ENCODE measurements around the gene LIMCH1.

LIMCH1 gene

DNA sequence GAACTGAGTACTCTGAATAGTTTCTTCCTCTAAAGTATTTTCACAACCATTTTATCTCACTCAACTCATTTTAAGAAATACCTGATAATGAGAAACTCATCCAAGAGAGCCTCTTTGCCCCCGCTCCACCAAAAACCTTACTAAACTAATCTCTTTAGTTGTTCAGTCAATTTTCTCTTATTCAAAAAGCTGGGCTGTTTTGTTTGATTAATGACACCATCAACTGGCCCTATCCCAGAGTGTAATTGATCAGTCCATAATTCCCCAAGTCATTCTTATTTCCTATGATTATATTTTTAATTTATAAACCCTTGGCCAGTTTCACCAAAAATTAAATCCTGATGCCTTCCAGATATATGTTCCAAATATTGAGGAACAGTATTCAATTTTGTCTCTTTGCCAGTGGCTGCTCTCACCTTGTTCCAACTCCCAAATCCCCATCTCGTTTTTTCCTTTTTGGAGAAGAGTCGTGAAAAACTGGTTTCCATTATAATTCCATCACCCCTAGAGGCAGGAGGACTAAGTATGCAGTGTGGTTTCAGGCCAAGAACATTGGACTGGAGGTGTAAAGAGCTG lies 10.4 kb downstream of the LIMCH1 start:
- Histone ChIP-seq H3K56ac (ENCODE audit: low read length) (no peak overlapping the region), H3K27me3 (ENCODE audit: insufficient read depth, low read length, poor library complexity) (no peaks in the 10 kb centered on the region), H3K4me3 (ENCODE audit: low read length) (no peak overlapping the region), H3K36me3 (ENCODE audit: control insufficient read depth, insufficient read depth, low read length) (no peaks in the 10 kb centered on the region), H3K9ac (ENCODE audit: low read length) (no peak overlapping the region), H3K4me2 (ENCODE audit: low read length) (no peak overlapping the region), H3K23ac (ENCODE audit: low read length) (no peak overlapping the region), H3K18ac (ENCODE audit: low read length) (no peak overlapping the region), H3K27ac (ENCODE audit: low read depth, low read length) (no peak overlapping the region), H4K8ac (ENCODE audit: low read depth, low read length) (no peak overlapping the region), H3K4ac (ENCODE audit: low read depth, low read length) (no peak overlapping the region), H2BK120ac (ENCODE audit: low read depth, low read length) (no peak overlapping the region), H2BK15ac (replicated peaks; ENCODE audit: low read depth) (no peak overlapping the region), H3K79me2 (ENCODE audit: control insufficient read depth, insufficient read depth, low read length) (no peaks in the 10 kb centered on the region), H2AK5ac (ENCODE audit: low read length) (no peak overlapping the region), H2BK5ac (ENCODE audit: low read length) (no peak overlapping the region), H3K4me1 (ENCODE audit: control insufficient read depth, low read depth, low read length) (no peaks in the 10 kb centered on the region), H4K5ac (ENCODE audit: low read length) (no peak overlapping the region), H3K79me1 (ENCODE audit: low read length) (no peaks in the 10 kb centered on the region)
- WGBS (ENCODE audit: extremely low coverage, insufficient coverage, low lambda C conversion rate) = no CpG with 5 or more reads among the region's 3 CpGs
- no peak for DNase-seq

DNA sequence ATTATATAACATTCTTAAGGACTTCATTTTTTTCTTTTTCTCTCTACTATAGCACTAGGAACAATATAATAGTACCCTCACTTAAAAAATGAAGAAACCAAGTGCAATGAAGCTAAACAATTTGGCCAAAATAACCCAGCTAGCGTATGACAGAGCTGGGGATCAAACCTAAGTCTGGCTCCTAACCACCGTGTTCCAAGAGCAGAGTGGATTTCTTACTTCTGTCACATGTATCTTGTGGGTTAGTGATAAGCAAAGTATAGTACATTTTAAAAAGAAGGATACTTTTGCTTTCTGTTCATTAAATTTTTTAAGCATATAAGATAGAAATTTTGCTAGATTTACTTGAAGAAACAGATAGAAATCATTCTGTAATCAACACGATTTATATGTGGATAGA lies 11.5 kb downstream of the LIMCH1 start:
- Histone ChIP-seq H3K27ac (ENCODE audit: low read depth, low read length) (no peak overlapping the region), H3K79me2 (ENCODE audit: control insufficient read depth, insufficient read depth, low read length) (no peaks in the 10 kb centered on the region), H3K18ac (ENCODE audit: low read length) (no peak overlapping the region), H3K4me1 (ENCODE audit: control insufficient read depth, low read depth, low read length) (no peaks in the 10 kb centered on the region), H3K9ac (ENCODE audit: low read length) (no peak overlapping the region), H2AK5ac (ENCODE audit: low read length) (no peak overlapping the region), H2BK15ac (replicated peaks; ENCODE audit: low read depth) (no peak overlapping the region), H2BK5ac (ENCODE audit: low read length) (no peak overlapping the region), H3K27me3 (ENCODE audit: insufficient read depth, low read length, poor library complexity) (no peaks in the 10 kb centered on the region), H3K56ac (ENCODE audit: low read length) (no peak overlapping the region), H3K79me1 (ENCODE audit: low read length) (no peaks in the 10 kb centered on the region), H3K36me3 (ENCODE audit: control insufficient read depth, insufficient read depth, low read length) (no peaks in the 10 kb centered on the region), H3K4ac (ENCODE audit: low read depth, low read length) (no peak overlapping the region), H4K8ac (ENCODE audit: low read depth, low read length) (no peak overlapping the region), H2BK120ac (ENCODE audit: low read depth, low read length) (no peak overlapping the region), H4K5ac (ENCODE audit: low read length) (no peak overlapping the region), H3K4me3 (ENCODE audit: low read length) (no peak overlapping the region), H3K4me2 (ENCODE audit: low read length) (no peak overlapping the region), H3K23ac (ENCODE audit: low read length) (no peak overlapping the region)
- WGBS (ENCODE audit: extremely low coverage, insufficient coverage, low lambda C conversion rate) = no CpG with 5 or more reads among the region's 3 CpGs
- DNase-seq = no peak

GRCh38 chr4:41550308-41550707 lies 12.4 kb downstream of the LIMCH1 start:
- H3K79me2 ChIP-seq (ENCODE audit: control insufficient read depth, insufficient read depth, low read length) = no peaks in the 10 kb centered on the region
- H3K79me1 ChIP-seq (ENCODE audit: low read length) = no peaks in the 10 kb centered on the region
- no peak overlapping the region for H3K4me2 ChIP-seq (ENCODE audit: low read length)
- no peak overlapping the region for H4K5ac ChIP-seq (ENCODE audit: low read length)
- H3K36me3 ChIP-seq (ENCODE audit: control insufficient read depth, insufficient read depth, low read length) = no peaks in the 10 kb centered on the region
- no peaks in the 10 kb centered on the region for H3K27me3 ChIP-seq (ENCODE audit: insufficient read depth, low read length, poor library complexity)
- H3K9ac ChIP-seq (ENCODE audit: low read length) = no peak overlapping the region
- H3K27ac ChIP-seq (ENCODE audit: low read depth, low read length) = no peak overlapping the region
- no peak overlapping the region for H3K4me3 ChIP-seq (ENCODE audit: low read length)
- no peak overlapping the region for H3K4ac ChIP-seq (ENCODE audit: low read depth, low read length)
- H2AK5ac ChIP-seq (ENCODE audit: low read length) = no peak overlapping the region
- no peak overlapping the region for H3K56ac ChIP-seq (ENCODE audit: low read length)
- H2BK120ac ChIP-seq (ENCODE audit: low read depth, low read length) = no peak overlapping the region
- H3K18ac ChIP-seq (ENCODE audit: low read length) = no peak overlapping the region
- no peak for DNase-seq
- H4K8ac ChIP-seq (ENCODE audit: low read depth, low read length) = no peak overlapping the region
- no peak overlapping the region for H3K23ac ChIP-seq (ENCODE audit: low read length)
- no peak overlapping the region for H2BK15ac ChIP-seq (replicated peaks; ENCODE audit: low read depth)
- H2BK5ac ChIP-seq (ENCODE audit: low read length) = no peak overlapping the region
- H3K4me1 ChIP-seq (ENCODE audit: control insufficient read depth, low read depth, low read length) = no peaks in the 10 kb centered on the region

- Histone ChIP-seq H3K79me2 (ENCODE audit: control insufficient read depth, insufficient read depth, low read length) (no peaks in the 10 kb centered on the region), H2BK120ac (ENCODE audit: low read depth, low read length) (no peak overlapping the region), H3K27ac (ENCODE audit: low read depth, low read length) (no peak overlapping the region), H3K4ac (ENCODE audit: low read depth, low read length) (no peak overlapping the region), H3K56ac (ENCODE audit: low read length) (no peak overlapping the region), H3K79me1 (ENCODE audit: low read length) (no peaks in the 10 kb centered on the region), H4K5ac (ENCODE audit: low read length) (no peak overlapping the region), H2BK5ac (ENCODE audit: low read length) (no peak overlapping the region), H3K27me3 (ENCODE audit: insufficient read depth, low read length, poor library complexity) (no peaks in the 10 kb centered on the region), H2AK5ac (ENCODE audit: low read length) (no peak overlapping the region), H3K18ac (ENCODE audit: low read length) (no peak overlapping the region), H3K4me1 (ENCODE audit: control insufficient read depth, low read depth, low read length) (no peaks in the 10 kb centered on the region), H3K23ac (ENCODE audit: low read length) (no peak overlapping the region), H3K36me3 (ENCODE audit: control insufficient read depth, insufficient read depth, low read length) (no peaks in the 10 kb centered on the region), H2BK15ac (replicated peaks; ENCODE audit: low read depth) (no peak overlapping the region), H4K8ac (ENCODE audit: low read depth, low read length) (no peak overlapping the region), H3K4me3 (ENCODE audit: low read length) (no peak overlapping the region), H3K4me2 (ENCODE audit: low read length) (no peak overlapping the region), H3K9ac (ENCODE audit: low read length) (no peak overlapping the region)
- no CpG with 5 or more reads among the region's 2 CpGs for WGBS (ENCODE audit: extremely low coverage, insufficient coverage, low lambda C conversion rate)
- DNase-seq = no peak
Observed at GRCh38 chr4:41551536-41551935, 13.6 kb downstream of the LIMCH1 start.

- no peak overlapping the region for H3K4me2 ChIP-seq (ENCODE audit: low read length)
- no peak for DNase-seq
- no peak overlapping the region for H4K5ac ChIP-seq (ENCODE audit: low read length)
- H3K79me1 ChIP-seq (ENCODE audit: low read length) = no peaks in the 10 kb centered on the region
- no peak overlapping the region for H3K9ac ChIP-seq (ENCODE audit: low read length)
- WGBS (ENCODE audit: extremely low coverage, insufficient coverage, low lambda C conversion rate) = no CpG with 5 or more reads among the region's 4 CpGs
- no peak overlapping the region for H2BK5ac ChIP-seq (ENCODE audit: low read length)
- H3K36me3 ChIP-seq (ENCODE audit: control insufficient read depth, insufficient read depth, low read length) = no peaks in the 10 kb centered on the region
- no peaks in the 10 kb centered on the region for H3K27me3 ChIP-seq (ENCODE audit: insufficient read depth, low read length, poor library complexity)
- H3K18ac ChIP-seq (ENCODE audit: low read length) = no peak overlapping the region
- no peak overlapping the region for H3K4me3 ChIP-seq (ENCODE audit: low read length)
- H3K56ac ChIP-seq (ENCODE audit: low read length) = no peak overlapping the region
- H3K4me1 ChIP-seq (ENCODE audit: control insufficient read depth, low read depth, low read length) = peaks cover 2% of the 10 kb centered on the region
- H2BK120ac ChIP-seq (ENCODE audit: low read depth, low read length) = no peak overlapping the region
- H3K23ac ChIP-seq (ENCODE audit: low read length) = no peak overlapping the region
- no peak overlapping the region for H3K4ac ChIP-seq (ENCODE audit: low read depth, low read length)
- no peak overlapping the region for H2BK15ac ChIP-seq (replicated peaks; ENCODE audit: low read depth)
- H3K79me2 ChIP-seq (ENCODE audit: control insufficient read depth, insufficient read depth, low read length) = no peaks in the 10 kb centered on the region
- H2AK5ac ChIP-seq (ENCODE audit: low read length) = no peak overlapping the region
- no peak overlapping the region for H3K27ac ChIP-seq (ENCODE audit: low read depth, low read length)
- H4K8ac ChIP-seq (ENCODE audit: low read depth, low read length) = no peak overlapping the region
Observed at GRCh38 chr4:41554905-41555304, 16.9 kb downstream of the LIMCH1 start.

GRCh38 chr4:41556526-41556925 lies 18.6 kb downstream of the LIMCH1 start:
- no peak overlapping the region for H2AK5ac ChIP-seq (ENCODE audit: low read length)
- H2BK15ac ChIP-seq (replicated peaks; ENCODE audit: low read depth) = no peak overlapping the region
- H3K4me2 ChIP-seq (ENCODE audit: low read length) = no peak overlapping the region
- H3K27ac ChIP-seq (ENCODE audit: low read depth, low read length) = no peak overlapping the region
- no peaks in the 10 kb centered on the region for H3K27me3 ChIP-seq (ENCODE audit: insufficient read depth, low read length, poor library complexity)
- no peak for DNase-seq
- H3K4me1 ChIP-seq (ENCODE audit: control insufficient read depth, low read depth, low read length) = peaks cover 2% of the 10 kb centered on the region
- H4K8ac ChIP-seq (ENCODE audit: low read depth, low read length) = no peak overlapping the region
- no peak overlapping the region for H3K23ac ChIP-seq (ENCODE audit: low read length)
- no peak overlapping the region for H3K56ac ChIP-seq (ENCODE audit: low read length)
- no peak overlapping the region for H2BK5ac ChIP-seq (ENCODE audit: low read length)
- H3K79me1 ChIP-seq (ENCODE audit: low read length) = no peaks in the 10 kb centered on the region
- no peak overlapping the region for H4K5ac ChIP-seq (ENCODE audit: low read length)
- H3K79me2 ChIP-seq (ENCODE audit: control insufficient read depth, insufficient read depth, low read length) = no peaks in the 10 kb centered on the region
- no CpG with 5 or more reads among the region's 1 CpG for WGBS (ENCODE audit: extremely low coverage, insufficient coverage, low lambda C conversion rate)
- no peak overlapping the region for H3K4ac ChIP-seq (ENCODE audit: low read depth, low read length)
- H2BK120ac ChIP-seq (ENCODE audit: low read depth, low read length) = no peak overlapping the region
- H3K4me3 ChIP-seq (ENCODE audit: low read length) = no peak overlapping the region
- H3K36me3 ChIP-seq (ENCODE audit: control insufficient read depth, insufficient read depth, low read length) = no peaks in the 10 kb centered on the region
- H3K9ac ChIP-seq (ENCODE audit: low read length) = no peak overlapping the region
- H3K18ac ChIP-seq (ENCODE audit: low read length) = no peak overlapping the region

All from mesendoderm (in vitro differentiated cells).